COR-L47 (cell line): ENCODE data around the gene CNTROB.

Experiments used
- DNase-seq: peaks from one replicate; lab custom pipeline; 2025; lab: John Stamatoyannopoulos, UW

CNTROB gene

GRCh38 chr17:7903154-7904103 is 28.6 kb upstream of the CNTROB start:
- no peak for DNase-seq

GRCh38 chr17:7909089-7909488 is 22.9 kb upstream of the CNTROB start:
- no peak for DNase-seq

GRCh38 chr17:7910281-7910680 is 21.7 kb upstream of the CNTROB start:
- DNase-seq, result no peak

- DNase-seq, result no peak
These were observed 21.3 kb upstream of the CNTROB start for GRCh38 chr17:7910711-7911110.

- DNase-seq, result no peak
These were observed 20.9 kb upstream of the CNTROB start for GRCh38 chr17:7911116-7911515.

DNA sequence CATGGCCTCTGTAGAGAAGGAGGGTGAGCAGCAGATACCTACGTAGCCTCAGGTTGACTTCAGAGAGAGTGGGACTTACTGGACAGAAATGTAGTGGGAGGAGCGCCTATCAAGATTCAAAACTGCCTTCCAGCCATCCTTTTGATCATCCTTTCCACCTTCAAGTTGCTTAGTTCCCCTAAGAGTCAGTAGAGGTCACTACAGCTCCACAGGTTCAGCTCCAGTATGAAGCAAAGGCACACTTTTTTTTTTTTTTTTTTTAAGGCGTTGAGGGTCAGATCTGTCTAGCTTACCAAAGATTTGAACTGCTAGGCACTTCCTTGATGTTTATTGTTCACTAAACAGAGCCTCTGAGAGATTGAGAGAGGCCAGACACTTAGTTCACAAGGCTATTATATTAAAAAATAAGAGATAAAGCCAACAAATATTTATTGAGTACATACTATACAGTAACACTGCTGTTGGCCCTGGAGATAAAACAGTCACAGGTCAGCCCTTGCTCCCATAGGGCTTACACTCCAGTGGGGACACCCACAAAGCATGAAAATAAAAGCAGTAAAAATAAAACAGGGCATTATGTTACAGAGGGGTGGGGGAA is 19.0 kb upstream of the CNTROB start:
- DNase-seq, result peak; percentile 21

DNA sequence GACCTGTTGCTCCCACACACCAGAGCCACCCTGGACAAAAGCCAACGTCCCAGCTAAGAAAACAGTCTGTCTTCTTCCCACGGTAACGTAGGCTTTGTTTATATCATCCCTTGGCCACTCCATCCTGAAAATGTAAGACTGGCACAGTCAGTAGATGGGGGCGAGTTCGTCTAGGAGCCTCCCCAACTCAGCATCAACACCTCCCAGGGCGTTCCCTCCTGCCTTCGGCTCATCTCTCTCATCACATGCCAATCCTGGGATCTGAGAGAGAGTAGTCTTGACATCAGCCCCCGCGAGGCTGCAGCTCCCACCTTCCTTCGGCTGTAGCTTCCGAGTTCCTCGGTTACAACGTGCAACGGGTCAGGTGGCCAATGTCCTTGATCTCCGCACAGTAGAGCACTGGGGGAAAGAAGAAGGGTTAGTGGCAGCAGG is 16.8 kb upstream of the CNTROB start:
- DNase-seq, result no peak

- peak; percentile 92 for DNase-seq
These were observed 16.2 kb upstream of the CNTROB start, which contains the start of gene RNF227 for GRCh38 chr17:7915611-7916384. Gene RNF227 (minus strand): TSS chr17:7916289. CDS start chr17:7916195, 94 bp downstream.

DNA sequence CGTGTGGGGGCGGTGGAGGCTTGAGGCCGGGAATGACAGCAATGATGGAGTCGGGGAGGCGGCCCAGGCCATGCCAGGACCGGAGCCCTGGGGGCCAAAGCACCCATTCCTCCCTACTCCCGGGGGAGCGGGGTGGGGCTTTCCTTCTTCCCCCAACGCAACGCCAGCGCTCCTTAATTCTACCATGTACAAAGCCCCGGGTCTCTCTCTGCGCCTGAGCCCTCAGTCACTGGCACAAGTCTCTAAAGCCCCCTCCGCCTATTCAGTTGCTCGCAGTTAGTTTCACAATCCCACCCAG is 15.7 kb upstream of the CNTROB start:
- DNase-seq, result no peak

GRCh38 chr17:7916808-7917207 is 15.2 kb upstream of the CNTROB start:
- DNase-seq, result no peak

DNA sequence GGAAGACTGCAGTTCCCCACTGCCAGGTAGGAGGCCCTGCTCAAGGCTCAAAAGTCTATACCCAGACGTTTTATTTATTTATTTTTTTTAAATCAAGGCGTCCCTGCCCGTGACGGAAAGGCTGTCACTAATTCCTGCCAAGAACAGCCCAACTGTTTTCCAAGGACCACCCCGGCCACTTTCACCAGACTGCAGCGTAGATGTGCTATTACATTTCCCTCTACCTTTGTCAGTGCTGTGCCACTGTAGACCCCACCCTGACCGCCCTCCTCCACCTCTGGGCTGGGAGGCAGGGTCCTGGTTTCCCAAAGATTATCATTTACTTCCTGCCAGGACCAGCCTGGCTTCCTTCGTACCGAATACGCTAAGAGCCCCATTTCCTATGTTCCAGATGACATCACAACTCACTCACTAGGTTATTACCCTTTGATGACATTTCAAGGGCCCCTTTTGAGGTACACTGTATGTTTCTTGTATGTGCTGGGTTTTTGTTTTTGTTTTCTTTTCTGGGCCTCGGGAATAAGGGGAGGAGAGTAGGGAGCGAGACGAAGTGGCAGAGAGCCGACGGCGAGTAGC is 9.6 kb upstream of the CNTROB start:
- DNase-seq, result no peak

- peak; percentile 63 for DNase-seq
These were observed 9.0 kb upstream of the CNTROB start for GRCh38 chr17:7922845-7923628.

DNA sequence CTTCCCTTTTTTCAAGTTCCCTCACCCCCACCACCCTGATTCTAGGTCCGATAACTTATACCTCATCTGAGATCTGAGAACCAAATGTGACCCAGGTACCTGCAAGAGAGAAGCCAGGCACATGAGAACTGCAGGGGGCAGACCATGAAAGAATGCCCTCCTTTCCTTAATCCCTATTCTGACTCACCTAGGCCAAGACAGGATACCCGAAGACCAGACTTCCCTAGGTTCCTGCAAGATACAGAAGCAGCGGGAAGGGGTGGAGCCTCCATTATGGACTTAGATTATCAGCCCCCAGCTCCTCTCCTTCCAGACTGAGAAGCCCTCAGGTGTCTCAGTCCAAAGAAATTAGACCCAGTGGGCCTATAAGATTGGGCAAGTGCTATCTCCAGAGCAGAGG is 4.4 kb upstream of the CNTROB start:
- DNase-seq, result no peak

DNA sequence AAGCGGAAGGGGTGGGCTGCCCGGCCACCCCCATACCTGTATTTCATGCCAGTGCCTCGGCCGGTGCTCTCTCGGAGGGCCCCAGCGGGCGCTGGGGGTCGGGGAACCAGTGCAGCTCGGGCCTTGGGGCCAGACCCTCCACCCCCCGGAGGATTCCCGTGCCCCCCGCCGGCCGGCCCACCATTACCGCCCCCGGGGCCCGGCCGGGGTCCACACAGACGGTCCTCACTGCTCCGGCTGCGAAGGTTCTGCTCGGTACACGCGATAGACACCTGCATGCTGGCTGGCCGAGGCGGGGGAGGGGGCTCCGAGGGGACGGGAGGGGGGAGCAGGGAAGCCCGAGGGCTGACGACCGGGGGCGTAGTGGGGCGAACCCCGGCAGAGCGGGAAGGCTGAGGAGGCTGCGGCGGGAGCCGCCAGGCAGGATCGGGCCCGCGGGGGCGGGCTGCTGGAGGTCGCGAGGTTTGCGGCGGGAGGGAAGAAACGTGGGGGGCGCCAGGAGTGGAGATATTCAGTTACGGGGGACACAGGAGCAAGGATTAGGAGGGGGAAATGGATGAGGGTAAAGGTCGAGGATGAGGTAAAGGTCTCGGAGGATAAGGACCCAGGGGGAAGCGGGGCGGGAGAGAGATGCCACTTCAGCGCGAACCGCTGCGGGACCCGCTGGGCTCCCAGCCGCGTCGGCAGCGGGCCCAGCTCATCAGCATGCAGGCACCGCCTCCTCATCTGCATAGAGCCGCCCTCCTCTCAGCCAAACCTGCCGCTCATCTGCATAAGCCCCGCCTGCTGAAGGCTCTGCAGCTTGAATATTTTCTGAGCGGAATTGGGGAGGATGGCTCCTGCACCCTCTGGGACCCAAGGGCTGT is 2.6 kb upstream of the CNTROB start, which contains the start of gene KCNAB3:
TSS of gene KCNAB3 (minus strand) at position 699 of the 866 bp plus-strand sequence. CDS start at position 278, 421 bp downstream.
- DNase-seq, result no peak

DNA sequence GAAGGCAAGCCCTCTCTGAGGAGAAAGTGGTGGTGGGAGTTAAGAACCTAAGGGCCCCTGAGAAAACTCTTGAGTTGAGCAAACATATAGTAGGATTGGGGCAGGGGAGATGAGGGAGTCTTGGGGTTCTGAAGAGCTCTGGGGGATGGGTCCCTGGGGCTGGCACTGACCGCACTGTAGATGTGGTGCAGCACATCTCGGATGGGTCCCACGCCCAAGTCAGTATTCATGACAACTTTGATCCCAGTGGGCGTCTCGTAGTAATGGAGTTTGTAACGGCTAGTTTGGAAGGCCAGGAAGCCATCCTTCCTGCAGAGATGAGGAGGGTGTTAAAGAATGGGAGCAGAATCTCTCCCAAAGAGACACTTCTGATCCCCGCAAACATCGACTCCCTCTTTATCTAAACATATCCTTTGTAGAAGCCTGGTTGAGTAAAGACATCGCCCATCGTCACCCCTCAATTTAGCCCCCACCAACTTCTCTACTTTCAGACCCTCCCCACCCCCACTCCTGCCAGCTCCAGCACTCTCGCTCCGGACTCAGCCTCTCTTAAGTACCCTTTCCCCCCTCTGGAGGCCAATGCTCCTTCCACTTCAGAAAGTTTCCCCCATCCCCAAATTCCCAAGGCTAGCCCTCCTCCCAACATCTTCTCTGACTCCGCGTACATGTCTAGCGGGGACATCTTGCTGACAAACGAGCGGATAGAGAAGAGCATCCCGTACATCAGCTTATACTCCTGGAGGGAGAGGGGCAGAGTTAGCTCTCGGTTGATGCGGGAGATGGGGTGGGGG is 970 bp upstream of the CNTROB start:
- DNase-seq, result no peak

DNA sequence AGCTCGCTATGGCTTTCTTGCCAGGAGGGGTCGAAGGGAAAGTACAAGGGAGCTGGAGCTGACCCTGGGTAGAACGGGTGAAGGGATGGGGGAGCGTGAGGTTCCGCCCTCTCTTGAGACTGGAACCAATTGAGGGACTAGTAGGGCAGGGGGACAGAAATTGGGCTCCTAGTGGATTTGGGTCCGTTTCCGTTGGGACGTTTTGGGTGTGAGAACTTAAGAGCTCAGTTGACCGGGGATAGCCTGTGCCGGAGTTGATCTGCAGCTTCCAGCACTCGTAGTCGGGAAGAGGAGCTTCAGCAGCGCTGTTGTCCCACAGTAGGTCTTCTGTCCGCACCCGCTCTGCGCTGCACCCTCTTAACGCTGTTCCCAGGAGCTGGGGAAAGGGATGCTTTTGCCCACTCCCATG is 481 bp downstream of the CNTROB start:
- no peak for DNase-seq

GRCh38 chr17:7932949-7933348 is 943 bp downstream of the CNTROB start:
- DNase-seq, result no peak

- no peak for DNase-seq
These were observed 3.9 kb downstream of the CNTROB start for GRCh38 chr17:7935859-7936258.

DNA sequence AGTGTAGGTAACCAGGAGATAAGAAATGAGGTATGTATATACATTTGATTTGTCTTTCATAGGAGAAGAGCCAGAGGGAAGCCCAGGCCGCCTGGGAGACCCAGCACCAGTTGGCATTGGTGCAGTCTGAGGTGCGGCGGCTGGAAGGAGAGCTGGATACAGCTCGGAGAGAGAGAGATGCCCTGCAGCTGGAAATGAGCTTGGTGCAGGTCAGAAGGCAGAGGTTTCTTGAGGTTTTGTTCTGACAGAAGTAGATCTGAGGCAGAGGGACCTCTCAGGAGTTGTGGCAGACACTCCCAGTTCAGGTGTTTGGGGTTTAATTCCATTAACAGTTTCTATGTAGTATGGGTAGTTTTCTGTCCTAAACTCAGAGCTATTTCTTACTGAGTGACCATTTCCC is 8.0 kb downstream of the CNTROB start:
- DNase-seq, result no peak

DNA sequence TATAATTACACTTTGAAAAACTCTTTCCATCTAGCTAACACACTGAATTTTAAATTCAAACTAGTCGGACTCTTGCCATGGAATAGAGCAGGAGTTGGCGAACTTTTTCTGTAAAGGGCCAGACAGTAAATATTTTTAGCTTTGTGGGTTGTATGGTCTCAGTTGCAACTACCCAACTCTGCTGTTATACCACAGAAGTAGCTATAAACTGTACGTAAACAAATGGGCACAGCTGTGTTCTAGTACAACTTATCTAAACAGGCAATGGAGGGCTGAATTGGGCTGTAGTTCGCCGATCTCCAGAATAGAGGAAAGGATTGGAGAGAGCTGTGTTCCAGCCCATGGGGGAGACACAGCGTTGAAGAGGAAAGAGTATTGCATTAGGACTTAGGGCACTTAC is 8.7 kb downstream of the CNTROB start:
- DNase-seq, result no peak
